ENCODE data around the gene CCDC17.

DNA sequence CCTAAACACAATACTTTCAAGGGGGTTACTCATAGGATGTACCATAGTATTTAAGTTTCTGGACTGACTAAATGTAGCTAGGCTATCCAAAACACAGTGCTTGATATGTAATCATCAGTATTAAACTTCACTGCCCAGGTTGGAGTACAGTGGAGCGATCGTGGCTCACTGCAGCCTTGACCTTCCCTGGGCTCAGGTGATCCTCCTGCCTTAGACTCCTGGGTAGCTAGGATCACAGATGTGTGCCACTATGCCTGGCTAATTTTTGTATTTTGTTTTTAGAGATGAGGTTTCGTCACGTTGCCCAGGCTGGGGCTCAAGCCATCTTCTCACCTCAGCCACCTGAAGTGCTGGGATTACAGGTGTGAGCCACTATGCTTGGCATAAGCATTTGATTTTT is 29.4 kb downstream of the CCDC17 start:
- TF ChIP-seq CTCF (IDR thresholded peaks at IDR 0.05) = no peak
- no peak for TF ChIP-seq POLR2AphosphoS5 (IDR thresholded peaks at IDR 0.05)
- TF ChIP-seq EP300 (IDR thresholded peaks at IDR 0.05; ENCODE audit: low read depth) = no peak
- TF ChIP-seq POLR2A (IDR thresholded peaks at IDR 0.05) = no peak
